Prostate gland (tissue), 2 donors: ENCODE results near the gene ADCYAP1R1.

Experiments used
- POLR2A ChIP-seq: fragments of 450-650 bp; IDR thresholded peaks from one replicate; pipeline ENCODE4 v1.6.1; 2016; ENCODE audit warnings: antibody characterized with exemption, mild to moderate bottlenecking
- POLR2AphosphoS5 ChIP-seq: sonication (generic); formaldehyde crosslinking; IDR thresholded peaks from one replicate; pipeline ENCODE4 v1.6.1; 2017; ENCODE audit warnings: antibody characterized with exemption
- TF ChIP-seq, protein P1 (sequence below), 4 experiments: fragments of 200-600 bp in 2 of 4; fragments of 450-650 bp in 2 of 4; sonication (generic) in 2 of 4; IDR thresholded peaks; 1 replicate in 3 of 4; 2 replicates in 1 of 4; pipeline ENCODE4 v1.5.1; 2016 to 2019; ENCODE audit warnings: antibody characterized with exemption in 4 of 4, mild to moderate bottlenecking in 2 of 4, moderate library complexity in 2 of 4

DNA sequence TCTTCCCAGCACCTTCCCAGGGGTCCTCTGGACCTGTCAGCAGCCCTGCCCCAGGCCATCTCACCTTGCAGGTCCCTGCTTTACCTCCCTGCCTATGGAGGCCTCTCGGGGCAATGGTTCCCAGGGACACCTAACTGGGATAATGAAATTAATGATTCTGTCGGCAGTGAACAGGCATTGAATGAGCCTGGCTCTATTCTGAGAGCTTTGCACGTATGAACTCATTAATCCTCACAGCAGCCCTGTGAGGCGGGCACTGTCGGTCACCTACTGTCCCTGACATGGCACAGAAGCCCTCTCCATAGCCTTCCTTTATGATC, 22.9 kb downstream of the ADCYAP1R1 start:
- TF ChIP-seq, protein P1, sequence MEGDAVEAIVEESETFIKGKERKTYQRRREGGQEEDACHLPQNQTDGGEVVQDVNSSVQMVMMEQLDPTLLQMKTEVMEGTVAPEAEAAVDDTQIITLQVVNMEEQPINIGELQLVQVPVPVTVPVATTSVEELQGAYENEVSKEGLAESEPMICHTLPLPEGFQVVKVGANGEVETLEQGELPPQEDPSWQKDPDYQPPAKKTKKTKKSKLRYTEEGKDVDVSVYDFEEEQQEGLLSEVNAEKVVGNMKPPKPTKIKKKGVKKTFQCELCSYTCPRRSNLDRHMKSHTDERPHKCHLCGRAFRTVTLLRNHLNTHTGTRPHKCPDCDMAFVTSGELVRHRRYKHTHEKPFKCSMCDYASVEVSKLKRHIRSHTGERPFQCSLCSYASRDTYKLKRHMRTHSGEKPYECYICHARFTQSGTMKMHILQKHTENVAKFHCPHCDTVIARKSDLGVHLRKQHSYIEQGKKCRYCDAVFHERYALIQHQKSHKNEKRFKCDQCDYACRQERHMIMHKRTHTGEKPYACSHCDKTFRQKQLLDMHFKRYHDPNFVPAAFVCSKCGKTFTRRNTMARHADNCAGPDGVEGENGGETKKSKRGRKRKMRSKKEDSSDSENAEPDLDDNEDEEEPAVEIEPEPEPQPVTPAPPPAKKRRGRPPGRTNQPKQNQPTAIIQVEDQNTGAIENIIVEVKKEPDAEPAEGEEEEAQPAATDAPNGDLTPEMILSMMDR (IDR thresholded peaks at IDR 0.05) = no peak
- TF ChIP-seq POLR2A (no peak), POLR2AphosphoS5 (no peak)
